Stomach smooth muscle (tissue), 2 donors: Measurements from ENCODE around the gene GCAT.

Experiments
- H3K27ac ChIP-seq: one replicate; pipeline ENCODE4 v1.7.0; 2013; ENCODE audit warnings: mild to moderate bottlenecking, low read length, inconsistent platforms
- H3K27me3 ChIP-seq, 2 donors: one replicate each; pipeline ENCODE4 v1.7.0; 2013; ENCODE audit warnings: low read length in 2 of 2; ENCODE audit not compliant: insufficient read depth in 2 of 2, control insufficient read depth in 1 of 2
- H3K36me3 ChIP-seq, 2 donors: one replicate each; pipeline ENCODE4 v1.7.0; 2013; ENCODE audit warnings: low read length in 2 of 2; ENCODE audit not compliant: control insufficient read depth in 2 of 2, insufficient read depth in 2 of 2
- H3K4me1 ChIP-seq: one replicate; pipeline ENCODE4 v1.7.0; 2013; ENCODE audit warnings: low read length; ENCODE audit not compliant: control insufficient read depth, insufficient read depth
- H3K4me3 ChIP-seq, 2 donors: one replicate each; pipeline ENCODE4 v1.7.0; 2013; ENCODE audit warnings: low read length in 2 of 2
- H3K9ac ChIP-seq, 2 donors: one replicate each; pipeline ENCODE4 v1.7.0; 2013; ENCODE audit warnings: low read length in 2 of 2, mild to moderate bottlenecking in 1 of 2
- H3K9me3 ChIP-seq, 2 donors: one replicate each; pipeline ENCODE4 v1.7.0; 2013; ENCODE audit warnings: low read length in 2 of 2; ENCODE audit not compliant: control insufficient read depth in 2 of 2
- donor health status: healthy.
- donor health status: Pancreatic carcinoma.

Gene GCAT

DNA sequence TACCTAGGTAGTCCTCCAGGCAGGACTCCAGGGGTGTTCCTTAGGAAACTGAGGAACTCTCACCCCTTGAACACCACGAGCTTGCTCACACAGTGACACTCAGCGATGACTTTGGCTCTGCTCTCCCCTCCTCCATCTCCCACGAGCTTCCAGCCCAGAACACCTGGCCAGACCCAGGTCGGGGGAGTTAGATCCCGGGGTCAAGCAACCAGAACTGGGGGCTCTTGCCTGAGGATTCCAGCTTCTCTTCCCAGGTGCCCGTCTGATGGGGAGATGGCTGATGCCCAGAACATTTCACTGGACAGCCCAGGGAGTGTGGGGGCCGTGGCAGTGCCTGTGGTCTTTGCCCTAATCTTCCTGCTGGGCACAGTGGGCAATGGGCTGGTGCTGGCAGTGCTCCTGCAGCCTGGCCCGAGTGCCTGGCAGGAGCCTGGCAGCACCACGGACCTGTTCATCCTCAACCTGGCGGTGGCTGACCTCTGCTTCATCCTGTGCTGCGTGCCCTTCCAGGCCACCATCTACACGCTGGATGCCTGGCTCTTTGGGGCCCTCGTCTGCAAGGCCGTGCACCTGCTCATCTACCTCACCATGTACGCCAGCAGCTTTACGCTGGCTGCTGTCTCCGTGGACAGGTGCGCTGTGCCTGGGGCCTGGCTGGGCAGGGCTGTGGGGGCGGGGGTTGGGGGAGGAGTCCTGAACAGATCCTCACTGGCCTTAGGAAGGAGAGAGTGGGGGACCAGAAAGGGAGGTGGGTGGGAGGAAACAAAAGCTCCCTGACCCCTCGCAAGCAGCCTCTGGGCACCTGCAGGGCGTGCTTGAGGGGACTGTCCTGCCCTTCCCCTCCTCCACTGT lies 15.6 kb downstream of the GCAT start, which contains the start of gene GALR3:
Gene GALR3 (plus strand): TSS at position 249 of the 852 bp plus-strand sequence. CDS start 25 bp downstream, at position 274.
- H3K27ac ChIP-seq = no peak within 1 kb of the TSS
- no peak within 1 kb of the TSS for H3K9ac ChIP-seq
- H3K36me3 ChIP-seq = peaks cover 0 to 2% of the 10 kb centered on the region in 2 donors
- H3K27me3 ChIP-seq = peaks cover 11 to 23% of the 10 kb centered on the region in 2 donors
- H3K9me3 ChIP-seq = no peaks in the 10 kb centered on the region
- H3K4me3 ChIP-seq = no peak within 1 kb of the TSS
- peaks cover 22% of the 10 kb centered on the region for H3K4me1 ChIP-seq

DNA sequence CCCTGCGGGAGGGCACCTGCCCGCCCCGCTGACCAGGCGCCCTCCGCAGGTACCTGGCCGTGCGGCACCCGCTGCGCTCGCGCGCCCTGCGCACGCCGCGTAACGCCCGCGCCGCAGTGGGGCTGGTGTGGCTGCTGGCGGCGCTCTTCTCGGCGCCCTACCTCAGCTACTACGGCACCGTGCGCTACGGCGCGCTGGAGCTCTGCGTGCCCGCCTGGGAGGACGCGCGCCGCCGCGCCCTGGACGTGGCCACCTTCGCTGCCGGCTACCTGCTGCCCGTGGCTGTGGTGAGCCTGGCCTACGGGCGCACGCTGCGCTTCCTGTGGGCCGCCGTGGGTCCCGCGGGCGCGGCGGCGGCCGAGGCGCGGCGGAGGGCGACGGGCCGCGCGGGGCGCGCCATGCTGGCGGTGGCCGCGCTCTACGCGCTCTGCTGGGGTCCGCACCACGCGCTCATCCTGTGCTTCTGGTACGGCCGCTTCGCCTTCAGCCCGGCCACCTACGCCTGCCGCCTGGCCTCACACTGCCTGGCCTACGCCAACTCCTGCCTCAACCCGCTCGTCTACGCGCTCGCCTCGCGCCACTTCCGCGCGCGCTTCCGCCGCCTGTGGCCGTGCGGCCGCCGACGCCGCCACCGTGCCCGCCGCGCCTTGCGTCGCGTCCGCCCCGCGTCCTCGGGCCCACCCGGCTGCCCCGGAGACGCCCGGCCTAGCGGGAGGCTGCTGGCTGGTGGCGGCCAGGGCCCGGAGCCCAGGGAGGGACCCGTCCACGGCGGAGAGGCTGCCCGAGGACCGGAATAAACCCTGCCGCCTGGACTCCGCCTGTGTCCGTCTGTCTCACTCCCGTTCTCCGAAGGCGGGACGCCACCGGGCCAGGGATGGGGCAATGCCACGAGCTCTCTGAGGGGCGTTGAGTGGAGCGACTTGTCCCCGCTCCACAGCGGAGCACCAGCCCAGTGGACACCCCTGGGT lies 17.2 kb downstream of the GCAT start:
- Histone ChIP-seq H3K4me1 (peaks cover 13% of the 10 kb centered on the region), H3K27me3 (peaks cover 9 to 18% of the 10 kb centered on the region in 2 donors), H3K36me3 (peaks cover 0 to 4% of the 10 kb centered on the region in 2 donors), H3K9me3 (no peaks in the 10 kb centered on the region), H3K4me3 (peak overlapping the region in 1 of 2 donors; percentile 66), H3K9ac (no peak overlapping the region), H3K27ac (no peak overlapping the region)

DNA sequence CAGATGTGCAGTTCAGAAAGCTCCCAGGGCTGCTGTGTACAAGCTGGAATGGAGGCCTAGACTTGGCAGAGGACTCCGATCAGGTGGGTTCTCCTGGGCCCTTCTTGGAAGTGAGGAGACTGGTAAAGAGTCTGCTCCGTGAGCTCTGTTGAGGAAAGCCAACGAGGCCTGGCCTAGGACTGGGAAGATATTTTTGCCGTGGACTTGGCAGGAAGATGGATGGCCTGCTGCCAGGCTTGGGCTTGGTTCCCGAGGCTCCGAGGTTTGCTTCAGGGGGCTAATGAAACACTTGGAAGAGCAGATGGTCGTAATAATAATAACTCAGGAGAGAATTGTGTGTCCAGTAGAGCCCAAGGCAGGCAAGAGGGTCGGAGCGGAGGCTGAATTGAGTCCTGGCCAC lies 19.3 kb downstream of the GCAT start:
- peaks cover 13% of the 10 kb centered on the region for H3K4me1 ChIP-seq
- H3K4me3 ChIP-seq = no peak overlapping the region
- peaks cover 3 to 16% of the 10 kb centered on the region in 2 donors for H3K27me3 ChIP-seq
- no peaks in the 10 kb centered on the region for H3K9me3 ChIP-seq
- H3K27ac ChIP-seq = peak overlapping the region; percentile 66
- peak overlapping the region; percentile 21 to 48 for H3K9ac ChIP-seq
- H3K36me3 ChIP-seq = peaks cover 15 to 23% of the 10 kb centered on the region in 2 donors

DNA sequence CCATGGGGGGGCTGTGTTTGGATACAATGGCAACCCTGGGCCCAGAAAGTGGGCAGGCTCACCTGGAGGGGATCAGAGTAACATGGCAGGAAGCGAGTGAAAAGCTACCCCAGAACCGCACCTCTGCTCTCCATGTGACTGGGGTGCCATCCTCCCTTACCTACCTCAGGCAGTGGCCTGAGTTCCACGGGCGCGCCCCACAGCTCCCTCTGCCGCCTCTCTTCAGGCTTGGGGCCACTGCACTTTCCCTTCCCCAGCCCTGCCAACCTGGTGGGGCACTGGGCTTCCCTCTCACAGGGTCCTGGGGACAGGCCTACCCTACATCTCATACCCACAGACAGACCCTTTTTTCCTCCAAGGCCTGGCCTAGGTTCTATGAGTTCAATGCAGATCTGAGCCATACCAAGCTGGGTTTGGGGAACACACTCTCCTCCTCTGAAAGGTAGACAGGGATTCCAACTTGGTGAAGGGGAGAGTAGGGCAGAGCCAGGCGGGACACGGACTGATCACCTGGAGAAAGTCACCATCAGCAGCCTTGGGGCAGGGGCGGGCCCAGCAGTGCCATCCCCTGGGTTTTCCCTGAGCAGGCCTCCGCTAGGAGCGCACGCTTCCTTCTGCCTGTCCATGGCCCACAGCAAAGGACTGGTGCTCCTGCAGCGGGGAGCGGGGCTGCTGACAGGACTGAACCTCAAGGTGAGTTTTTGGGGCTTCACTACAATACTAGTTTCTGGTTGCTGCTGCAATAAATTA lies 22.5 kb downstream of the GCAT start:
- no peaks in the 10 kb centered on the region for H3K27me3 ChIP-seq
- H3K9me3 ChIP-seq = no peaks in the 10 kb centered on the region
- peaks cover 10% of the 10 kb centered on the region for H3K4me1 ChIP-seq
- H3K27ac ChIP-seq = no peak overlapping the region
- peaks cover 35 to 46% of the 10 kb centered on the region in 2 donors for H3K36me3 ChIP-seq
- no peak overlapping the region for H3K9ac ChIP-seq
- H3K4me3 ChIP-seq = no peak overlapping the region

DNA sequence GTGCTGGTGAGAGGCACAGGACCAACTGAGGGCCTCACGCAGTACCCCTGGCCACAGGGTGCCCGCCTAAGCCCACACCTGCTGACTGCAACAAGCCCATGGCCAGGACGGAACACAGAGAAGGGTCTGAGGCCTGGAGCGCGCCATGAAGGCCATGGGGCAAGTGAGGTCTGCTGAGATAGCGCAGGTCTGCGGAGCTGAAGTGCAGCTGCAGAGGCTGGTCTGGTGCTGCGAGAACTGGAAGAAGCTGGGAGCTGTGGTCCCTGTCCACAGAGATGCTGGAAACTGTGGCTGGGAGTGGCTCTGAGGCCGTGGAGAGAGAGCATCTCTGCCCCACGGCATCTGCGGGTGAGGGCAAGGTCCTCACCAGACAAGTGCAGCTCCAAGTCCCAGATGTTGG lies 23.7 kb downstream of the GCAT start:
- no peak overlapping the region for H3K9ac ChIP-seq
- H3K27me3 ChIP-seq = no peaks in the 10 kb centered on the region
- peaks cover 9% of the 10 kb centered on the region for H3K4me1 ChIP-seq
- H3K27ac ChIP-seq = no peak overlapping the region
- no peak overlapping the region for H3K4me3 ChIP-seq
- H3K9me3 ChIP-seq = no peaks in the 10 kb centered on the region
- H3K36me3 ChIP-seq = peaks cover 35 to 46% of the 10 kb centered on the region in 2 donors

DNA sequence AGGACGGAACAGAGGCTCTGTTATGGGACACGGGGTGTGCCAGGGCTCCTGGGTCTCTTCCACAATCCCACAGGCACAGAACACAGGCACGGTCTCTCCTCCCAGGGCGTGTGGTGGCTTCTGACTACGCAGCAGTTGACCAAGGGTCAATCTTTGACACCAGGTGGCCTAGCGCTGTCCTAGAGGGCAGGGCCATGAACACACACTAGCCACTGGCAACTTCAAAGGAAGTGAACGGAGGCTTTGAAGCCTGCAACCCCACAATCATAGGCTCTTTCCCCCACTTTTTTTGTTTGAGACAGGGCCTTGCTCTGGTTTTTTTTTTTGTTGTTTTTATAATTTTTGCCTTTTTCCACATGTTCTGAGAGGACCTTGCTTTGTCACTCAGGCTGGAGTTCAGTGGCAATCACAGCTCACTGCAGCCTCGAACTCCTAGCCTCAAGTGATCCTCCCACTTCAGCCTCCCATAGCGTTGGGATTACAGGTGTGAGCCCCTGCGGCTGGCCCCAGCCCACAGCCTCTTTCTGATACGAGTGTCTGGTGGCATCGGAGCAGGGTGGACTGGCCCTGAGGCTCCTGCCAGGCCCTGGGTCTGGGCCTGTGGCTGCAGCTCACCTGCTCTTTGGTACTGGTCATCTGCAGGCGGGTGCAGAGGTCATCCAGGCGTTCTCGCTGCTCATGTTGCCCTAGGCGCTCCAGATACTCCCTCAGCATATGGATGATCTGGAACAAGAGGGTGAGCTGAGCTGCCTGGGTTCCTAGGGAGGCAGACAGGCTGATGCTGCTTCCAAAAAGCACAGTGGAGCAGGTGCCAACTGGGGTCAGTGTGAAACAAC lies 24.5 kb downstream of the GCAT start:
- Histone ChIP-seq H3K9ac (no peak overlapping the region), H3K27ac (no peak overlapping the region), H3K36me3 (peaks cover 38 to 48% of the 10 kb centered on the region in 2 donors), H3K4me1 (peaks cover 1% of the 10 kb centered on the region), H3K4me3 (no peak overlapping the region), H3K9me3 (no peaks in the 10 kb centered on the region), H3K27me3 (no peaks in the 10 kb centered on the region)

DNA sequence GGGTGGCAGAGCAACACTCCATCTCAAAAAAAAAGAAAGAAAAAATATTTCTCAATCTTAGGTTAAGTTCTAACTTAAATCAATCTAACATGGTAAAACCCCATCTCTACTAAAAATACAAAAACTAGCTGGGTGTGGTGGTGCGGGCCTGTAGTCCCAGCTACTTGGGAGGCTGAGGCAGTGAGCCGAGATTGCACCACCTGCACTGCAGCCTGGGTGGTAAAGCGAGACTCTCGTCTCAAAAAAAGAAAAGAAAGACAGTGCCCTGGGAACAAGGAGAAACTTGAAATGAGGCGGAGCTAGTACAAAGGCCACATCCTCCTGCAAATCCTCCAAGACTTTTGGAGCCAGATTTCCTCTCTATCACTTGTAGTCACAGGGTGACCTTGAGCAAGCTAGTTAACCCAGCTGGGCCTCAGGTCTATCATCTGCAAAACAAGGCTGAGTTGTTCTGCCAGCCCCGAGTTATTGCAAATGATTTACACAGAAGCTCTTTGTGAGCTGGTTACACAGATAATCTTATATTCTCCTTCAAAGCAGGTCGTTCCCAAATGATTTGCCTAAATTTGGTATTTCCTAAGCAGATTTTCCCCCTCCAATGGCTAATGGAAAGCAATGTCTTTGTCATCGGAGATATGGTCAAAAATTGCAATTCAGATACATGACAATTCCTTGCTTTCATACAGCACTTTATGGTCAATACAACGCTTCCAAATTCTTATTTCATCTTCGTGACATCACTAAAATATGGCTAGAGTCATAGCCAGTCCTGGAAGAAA lies 34.5 kb downstream of the GCAT start:
- H3K4me3 ChIP-seq = no peak overlapping the region
- no peaks in the 10 kb centered on the region for H3K27me3 ChIP-seq
- peaks cover 10 to 15% of the 10 kb centered on the region in 2 donors for H3K36me3 ChIP-seq
- no peaks in the 10 kb centered on the region for H3K9me3 ChIP-seq
- H3K27ac ChIP-seq = no peak overlapping the region
- H3K9ac ChIP-seq = peak overlapping the region in 1 of 2 donors; percentile 40
- H3K4me1 ChIP-seq = peaks cover 10% of the 10 kb centered on the region

DNA sequence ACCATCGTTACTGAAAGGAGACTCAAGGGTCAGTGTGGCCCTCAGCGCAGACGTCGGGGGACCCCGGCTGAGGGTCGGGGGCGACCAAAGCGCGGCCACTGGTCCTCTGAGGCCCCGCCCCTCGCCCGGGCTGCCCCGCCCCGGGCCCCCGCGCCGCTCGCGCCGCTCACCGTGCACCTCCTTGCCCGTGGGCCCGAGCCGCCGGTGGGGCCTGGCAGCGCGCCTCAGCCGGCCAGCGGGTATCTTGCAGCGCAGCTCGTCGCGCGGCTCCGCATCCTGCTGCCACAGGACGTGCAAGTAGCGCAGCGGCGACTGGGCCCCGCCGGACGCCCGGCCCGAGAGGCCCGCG lies 36.0 kb downstream of the GCAT start:
- Histone ChIP-seq H3K4me3 (peak overlapping the region; percentile 75 to 85), H3K4me1 (peaks cover 12% of the 10 kb centered on the region), H3K36me3 (peaks cover 0 to 6% of the 10 kb centered on the region in 2 donors), H3K27ac (peak overlapping the region; percentile 60), H3K9ac (peak overlapping the region; percentile 71 to 79), H3K9me3 (no peaks in the 10 kb centered on the region), H3K27me3 (no peaks in the 10 kb centered on the region)

DNA sequence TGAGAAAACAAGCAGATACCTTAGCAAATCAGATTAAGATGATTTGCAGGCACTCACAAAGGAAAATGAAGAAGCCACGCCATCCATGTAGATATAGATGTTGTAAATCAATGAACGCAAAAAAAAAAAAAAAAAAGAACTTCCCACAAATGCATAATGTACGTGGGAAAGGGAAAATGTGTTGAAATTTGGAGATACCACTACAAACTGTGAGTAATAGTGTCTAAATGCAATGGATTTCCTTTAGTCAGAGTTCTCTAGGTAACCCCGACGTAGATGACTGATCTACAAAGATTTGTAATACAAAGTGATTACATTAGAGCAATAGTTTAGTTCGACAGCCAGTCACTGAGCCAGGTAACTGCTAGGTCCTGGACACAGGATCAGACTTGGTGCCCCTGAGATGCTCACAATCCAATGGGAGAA lies 37.2 kb downstream of the GCAT start:
- Histone ChIP-seq H3K27ac (peak overlapping the region; percentile 60), H3K4me1 (peaks cover 16% of the 10 kb centered on the region), H3K4me3 (peak overlapping the region; percentile 65 to 85), H3K9me3 (no peaks in the 10 kb centered on the region), H3K27me3 (no peaks in the 10 kb centered on the region), H3K9ac (no peak overlapping the region), H3K36me3 (peaks cover 0 to under 1% of the 10 kb centered on the region in 2 donors)
